GM23338 (cell line): ENCODE measurements around the gene ATP9B.
A peak's percentile ranks its signal among the peaks of the same experiment; 100 is the strongest.

Experiments
- CTCF ChIP-seq, 2 experiments: fragments of 200-600 bp in 1 of 2; sonication (generic) in 1 of 2; conservative IDR thresholded peaks; 2 replicates each; pipeline versions ENCODE4 v1.5.1 to v1.6.1; 2016 to 2017; ENCODE audit warnings: antibody characterized with exemption in 2 of 2, low read depth in 2 of 2, mild to moderate bottlenecking in 2 of 2, moderate library complexity in 1 of 2
- ETS1 ChIP-seq: IDR thresholded peaks from 2 replicates; pipeline ENCODE4 v1.6.1; 2016; ENCODE audit warnings: antibody characterized with exemption
- EZH2 ChIP-seq: fragments of 200-600 bp; sonication (generic); IDR thresholded peaks from one replicate; pipeline ENCODE4 v1.8.0; 2017; ENCODE audit warnings: antibody characterized with exemption, mild to moderate bottlenecking, low read depth; ENCODE audit not compliant: unreplicated experiment
- POLR2AphosphoS5 ChIP-seq: IDR thresholded peaks from 2 replicates; pipeline ENCODE4 v1.6.1; 2016; ENCODE audit warnings: antibody characterized with exemption, low read depth

GRCh38 chr18:79317703-79318102 lies 248.5 kb downstream of the ATP9B start:
- TF ChIP-seq CTCF (conservative IDR thresholded peaks at IDR 0.05; ENCODE audit: low read depth in 2 of 2) (0 out of 4 replicates have a peak, but pooled peaks of 1 of the 2 experiments have one; percentile 13), EZH2 (no peak), POLR2AphosphoS5 (no peak), ETS1 (no peak)
